Adipose tissue (tissue), 3 donors: ENCODE data around the gene CCDC40. TPM values are rescaled to one million over a fixed set of nuclear protein-coding genes. Genes with fewer than 3 reads are reported as not detected.

Experiments
- H3K27ac ChIP-seq: one replicate; pipeline ENCODE4 v1.5.1; 2013; ENCODE audit warnings: low read depth, low read length
- WGBS, 3 donors: extraction: QIAGEN DNeasy Blood & Tissue Kit; methylation state at CpG; one replicate each; pipeline ENCODE4 v1.1.7; 2013; 5-methylcytosine and 5-hydroxymethylcytosine counted together
- polyA plus RNA-seq, 3 donors: library from polyadenylated mRNA; stranded (reverse); fragments of 200-250 nt; gene quantifications; one replicate each; pipeline ENCODE4 v1.2.3, GENCODE V29; 2013
- donor health status: healthy with polysubstance abuse.
- donor health status: Bipolar disorder and iron deficiency.
- donor health status: healthy.

CCDC40 gene
- polyA plus RNA-seq, 3 donors = 1.4 to 2.9 (median 2.1) TPM

GRCh38 chr17:80105762-80106161, 69.3 kb downstream of the CCDC40 start:
- H3K27ac ChIP-seq = no peak overlapping the region
- 27 to 54% (median 37%) methylated on average over 29 of the region's 29 CpGs for WGBS, 3 donors

DNA sequence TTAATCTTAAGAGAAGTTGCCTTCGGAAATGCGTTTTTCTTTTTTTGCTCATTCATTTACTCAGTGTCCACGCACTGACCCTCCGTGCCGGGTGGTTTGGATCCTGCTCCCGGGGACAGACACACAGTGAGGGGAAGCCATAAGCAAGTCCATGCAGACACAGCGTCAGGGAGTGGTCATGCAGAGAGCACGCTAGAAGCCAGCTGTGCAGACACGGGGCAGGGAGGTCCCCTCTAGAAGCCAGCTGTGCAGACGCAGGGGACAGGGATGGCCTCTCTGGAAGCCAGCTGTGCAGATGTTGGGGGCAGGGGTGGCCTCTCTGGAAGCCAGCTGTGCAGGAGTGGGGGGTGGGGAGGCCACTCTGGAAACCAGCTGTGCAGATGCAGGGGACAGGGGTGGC, 69.7 kb downstream of the CCDC40 start:
- H3K27ac ChIP-seq = no peak overlapping the region
- 57 to 78% (median 57%) methylated on average over 10 of the region's 10 CpGs for WGBS, 3 donors

DNA sequence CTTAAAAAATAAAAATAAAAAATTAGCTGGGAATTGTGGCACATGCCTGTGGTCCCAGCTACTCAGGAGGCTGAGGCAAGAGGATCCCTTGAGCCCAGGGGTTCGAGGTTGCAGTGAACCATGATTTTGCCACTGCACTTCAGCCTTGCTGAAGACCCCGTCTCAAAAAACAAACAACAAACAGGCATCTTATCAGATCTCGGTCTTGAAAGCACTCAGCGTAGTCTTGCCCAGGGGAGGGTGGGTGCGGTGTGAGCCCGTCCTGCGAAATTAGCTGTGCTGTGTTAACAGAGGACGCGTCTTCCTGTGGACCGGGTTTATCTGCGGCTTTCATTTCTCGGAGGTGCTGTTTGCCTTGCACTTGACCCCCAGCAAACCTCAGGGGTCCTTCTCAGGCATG, 70.3 kb downstream of the CCDC40 start:
- no peak overlapping the region for H3K27ac ChIP-seq
- WGBS, 3 donors = 79 to 89% (median 88%) methylated on average over 12 of the region's 12 CpGs

- H3K27ac ChIP-seq = no peak overlapping the region
- WGBS, 3 donors = 91 to 94% (median 93%) methylated on average over 42 to 46 of the region's 46 CpGs
Measured at GRCh38 chr17:80107231-80108021, 71.0 kb downstream of the CCDC40 start.

DNA sequence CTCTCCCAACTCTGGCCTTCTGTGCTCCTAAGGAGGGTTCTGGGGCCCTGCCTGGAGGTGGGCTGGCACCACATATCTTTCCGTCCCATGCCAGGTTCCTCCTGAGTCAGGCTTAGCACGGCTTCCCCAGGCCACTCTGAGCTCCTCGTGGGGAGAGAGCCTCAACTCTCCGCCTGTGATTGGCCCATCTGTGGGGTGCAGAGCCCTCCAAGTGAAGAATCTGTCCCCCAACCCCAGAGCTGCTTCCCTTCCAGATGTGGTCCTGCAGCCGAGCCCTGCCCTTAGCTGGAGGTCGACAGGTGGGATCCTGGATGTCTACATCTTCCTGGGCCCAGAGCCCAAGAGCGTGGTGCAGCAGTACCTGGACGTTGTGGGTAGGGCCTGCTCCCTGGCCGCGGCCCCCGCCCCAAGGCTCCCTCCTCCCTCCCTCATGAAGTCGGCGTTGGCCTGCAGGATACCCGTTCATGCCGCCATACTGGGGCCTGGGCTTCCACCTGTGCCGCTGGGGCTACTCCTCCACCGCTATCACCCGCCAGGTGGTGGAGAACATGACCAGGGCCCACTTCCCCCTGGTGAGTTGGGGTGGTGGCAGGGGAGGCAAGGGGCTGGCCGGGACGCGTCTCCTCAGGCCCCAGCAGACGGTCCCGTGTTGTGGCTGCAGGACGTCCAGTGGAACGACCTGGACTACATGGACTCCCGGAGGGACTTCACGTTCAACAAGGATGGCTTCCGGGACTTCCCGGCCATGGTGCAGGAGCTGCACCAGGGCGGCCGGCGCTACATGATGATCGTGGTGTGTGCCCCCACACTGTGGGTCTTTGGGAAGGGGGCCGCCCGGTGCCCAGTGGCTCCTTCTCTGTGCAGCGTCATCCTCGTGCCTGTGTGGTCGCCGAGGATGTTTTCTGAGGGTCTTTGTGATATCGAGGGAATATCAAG, 71.9 kb downstream of the CCDC40 start:
- 90 to 93% (median 92%) methylated on average over 36 to 40 of the region's 40 CpGs for whole genome bisulfite sequencing, 3 donors
- no peak overlapping the region for H3K27ac ChIP-seq

GRCh38 chr17:80109066-80109660, 72.7 kb downstream of the CCDC40 start:
- 80 to 89% (median 86%) methylated on average over 13 of the region's 13 CpGs for WGBS, 3 donors
- no peak overlapping the region for H3K27ac ChIP-seq

GRCh38 chr17:80109713-80110446, 73.4 kb downstream of the CCDC40 start:
- no peak overlapping the region for H3K27ac ChIP-seq
- 89 to 92% (median 90%) methylated on average over 29 to 30 of the region's 30 CpGs for WGBS, 3 donors

DNA sequence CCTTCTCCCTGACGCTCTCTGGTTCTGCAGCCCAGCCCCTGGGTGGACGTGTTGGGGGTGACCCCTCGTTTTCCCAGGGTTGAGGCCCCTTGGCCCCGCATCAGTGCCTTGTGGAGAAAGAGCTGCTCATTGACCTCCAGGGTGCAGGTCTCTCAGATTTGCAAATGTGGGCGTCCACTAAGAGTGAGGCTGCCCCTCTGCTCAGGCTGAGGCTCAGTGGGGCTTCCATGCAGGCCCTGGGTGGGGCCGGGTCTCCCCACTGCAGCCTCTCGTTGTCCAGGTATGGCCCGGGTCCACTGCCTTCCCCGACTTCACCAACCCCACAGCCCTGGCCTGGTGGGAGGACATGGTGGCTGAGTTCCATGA, 74.0 kb downstream of the CCDC40 start:
- 79 to 84% (median 82%) methylated on average over 9 of the region's 9 CpGs for WGBS, 3 donors
- no peak overlapping the region for H3K27ac ChIP-seq

- H3K27ac ChIP-seq = no peak overlapping the region
- WGBS, 3 donors = 89 to 94% (median 92%) methylated on average over 21 of the region's 21 CpGs
Measured at GRCh38 chr17:80110927-80111701, 74.7 kb downstream of the CCDC40 start.

DNA sequence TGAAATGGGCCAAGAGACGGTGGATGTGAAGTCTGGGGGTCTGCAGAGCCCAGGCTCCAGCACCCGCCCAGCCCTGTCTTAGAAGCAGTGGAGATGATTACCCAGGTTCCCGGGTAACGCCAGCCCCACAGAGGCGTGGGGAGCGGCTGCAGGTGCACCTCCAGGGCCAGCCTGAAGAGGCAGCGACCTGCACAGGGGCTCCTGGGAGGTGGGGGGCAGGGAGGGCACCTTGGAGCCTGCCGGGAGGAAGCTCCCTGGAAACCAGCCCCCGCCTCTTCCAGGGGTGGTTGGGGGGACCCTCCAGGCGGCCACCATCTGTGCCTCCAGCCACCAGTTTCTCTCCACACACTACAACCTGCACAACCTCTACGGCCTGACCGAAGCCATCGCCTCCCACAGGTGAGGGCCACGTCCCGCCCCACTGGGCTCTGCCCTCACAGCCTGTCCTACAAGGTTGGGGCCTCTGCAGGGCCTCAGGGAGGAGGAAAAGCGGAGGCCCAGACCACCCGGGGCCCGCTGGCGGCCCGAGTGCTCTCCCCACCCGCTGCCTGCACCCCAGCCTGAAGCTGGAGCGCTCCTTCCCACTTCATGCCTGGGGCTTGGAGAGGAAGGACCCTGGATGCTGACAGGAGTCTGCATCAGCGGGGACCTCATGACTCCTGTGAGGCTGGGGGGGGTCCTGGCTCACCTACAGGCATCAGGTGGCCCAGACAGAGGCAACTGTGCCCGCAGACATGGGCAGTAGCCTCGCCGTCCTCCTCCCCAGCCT, 75.4 kb downstream of the CCDC40 start:
- H3K27ac ChIP-seq = no peak overlapping the region
- 86 to 95% (median 91%) methylated on average over 24 to 26 of the region's 26 CpGs for WGBS, 3 donors

- WGBS, 3 donors = 89 to 94% (median 94%) methylated on average over 19 to 24 of the region's 24 CpGs
Measured at GRCh38 chr17:80112471-80113032, 76.1 kb downstream of the CCDC40 start.

GRCh38 chr17:80113033-80113484, 76.6 kb downstream of the CCDC40 start:
- 85 to 93% (median 92%) methylated on average over 16 to 20 of the region's 20 CpGs for WGBS, 3 donors
- no peak overlapping the region for H3K27ac ChIP-seq

More at GRCh38 chr17:80112471-80113032, 76.1 kb downstream of the CCDC40 start:
- no peak overlapping the region for H3K27ac ChIP-seq

GRCh38 chr17:80114758-80115157, 78.3 kb downstream of the CCDC40 start:
- H3K27ac ChIP-seq = no peak overlapping the region
- WGBS, 3 donors = 86 to 88% (median 88%) methylated on average over 7 of the region's 7 CpGs

DNA sequence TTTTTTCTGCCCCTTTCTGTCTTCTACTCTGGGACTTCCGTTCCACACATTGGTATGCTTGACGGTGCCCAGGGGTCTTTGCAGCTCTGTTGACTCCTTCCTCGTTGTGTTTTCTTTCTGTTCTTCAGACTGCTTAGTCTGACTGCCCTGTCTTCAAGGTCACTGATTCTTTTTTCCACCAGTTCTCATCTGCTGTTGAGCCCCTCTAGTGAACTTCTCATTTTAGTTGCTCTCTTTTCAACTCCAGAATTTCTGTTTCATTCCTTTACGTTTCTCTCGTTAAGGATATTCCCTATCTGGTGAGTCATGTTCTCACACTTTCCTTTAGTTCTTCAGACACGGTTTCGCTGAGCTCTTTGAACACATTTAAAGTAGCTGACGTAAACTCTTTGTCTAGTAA, 78.7 kb downstream of the CCDC40 start:
- H3K27ac ChIP-seq = no peak overlapping the region
- WGBS, 3 donors = 91 to 94% (median 93%) methylated on average over 8 of the region's 8 CpGs

DNA sequence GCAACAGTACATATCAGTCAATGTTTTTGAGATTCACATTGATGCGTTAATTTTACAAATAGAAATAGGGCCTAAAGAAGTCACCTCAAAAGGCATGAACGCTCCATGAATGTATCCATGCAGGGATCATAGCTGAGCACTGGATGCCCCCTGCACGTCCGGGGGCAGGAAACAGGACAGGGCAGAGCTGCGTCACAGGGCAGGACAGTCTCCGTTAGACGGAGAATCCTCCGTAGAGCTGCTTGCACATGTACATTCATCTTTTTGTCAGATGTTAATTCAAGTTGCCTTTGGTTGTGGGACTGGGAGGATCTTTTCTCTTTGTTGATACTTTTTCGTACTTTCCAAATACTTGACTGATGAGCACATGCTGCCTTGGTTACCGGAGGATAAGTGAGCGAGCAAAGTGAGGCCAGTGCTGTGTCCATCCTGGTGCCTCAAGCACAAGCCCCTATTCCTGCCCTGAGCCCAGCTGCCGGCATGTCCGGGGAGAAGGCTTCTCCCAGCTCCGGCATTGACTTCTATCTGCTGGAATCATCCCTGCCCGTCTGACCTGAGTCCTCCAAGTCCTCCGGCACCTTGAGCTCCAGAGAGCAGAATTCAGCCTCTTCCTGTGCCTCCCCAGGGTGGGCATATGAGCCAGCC, 80.0 kb downstream of the CCDC40 start:
- no peak overlapping the region for H3K27ac ChIP-seq
- WGBS, 3 donors = 79 to 90% (median 87%) methylated on average over 16 of the region's 16 CpGs

DNA sequence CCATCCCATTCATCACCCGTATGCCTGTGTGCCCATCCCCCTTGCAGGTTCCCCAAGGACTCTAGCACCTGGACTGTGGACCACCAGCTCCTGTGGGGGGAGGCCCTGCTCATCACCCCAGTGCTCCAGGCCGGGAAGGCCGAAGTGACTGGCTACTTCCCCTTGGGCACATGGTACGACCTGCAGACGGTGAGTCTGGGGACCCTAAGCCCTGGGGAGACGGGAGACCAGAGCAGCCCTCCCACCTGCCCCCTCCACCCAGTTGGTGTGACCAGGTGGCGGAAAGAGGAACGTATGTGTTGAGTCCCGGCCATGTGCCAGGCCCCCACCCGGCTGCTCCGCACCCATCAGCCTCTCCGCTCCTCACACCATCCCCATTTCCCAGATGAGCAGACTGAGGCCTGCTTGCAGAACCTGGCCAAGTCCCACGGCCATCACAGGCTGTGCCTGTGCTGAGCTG, 80.5 kb downstream of the CCDC40 start:
- 90 to 92% (median 92%) methylated on average over 13 of the region's 13 CpGs for WGBS, 3 donors
- H3K27ac ChIP-seq = no peak overlapping the region
